Suprapubic skin (tissue), 4 donors: ENCODE results near the gene LRP1-AS. TPM values are rescaled to one million over a fixed set of nuclear protein-coding genes. Genes with fewer than 3 reads are reported as not detected.

Source experiments
- DNase-seq, 2 donors: peaks; one replicate each; pipeline ENCODE4 v3.0.0-alpha.2; 2019; ENCODE audit warnings: low spot score in 2 of 2
- H3K27ac ChIP-seq: fragments of 200-600 bp; sonication (generic); one replicate; pipeline ENCODE4 v1.5.1; 2019
- H3K27me3 ChIP-seq: fragments of 200-600 bp; sonication (generic); one replicate; pipeline ENCODE4 v1.5.1; 2019
- H3K36me3 ChIP-seq: fragments of 200-600 bp; sonication (generic); one replicate; pipeline ENCODE4 v1.5.1; 2019
- H3K4me1 ChIP-seq: fragments of 200-600 bp; sonication (generic); one replicate; pipeline ENCODE4 v1.5.1; 2019
- H3K4me3 ChIP-seq: fragments of 200-600 bp; sonication (generic); one replicate; pipeline ENCODE4 v1.5.1; 2019; ENCODE audit warnings: mild to moderate bottlenecking
- H3K9me3 ChIP-seq: fragments of 200-600 bp; sonication (generic); one replicate; pipeline ENCODE4 v1.5.1; 2019
- CTCF ChIP-seq, 2 donors: fragments of 200-600 bp in 1 of 2; fragments of 450-650 bp in 1 of 2; sonication (generic) in 1 of 2; IDR thresholded peaks; one replicate each; pipeline ENCODE4 v1.5.1; 2016 to 2019; ENCODE audit warnings: antibody characterized with exemption in 2 of 2, mild to moderate bottlenecking in 1 of 2, moderate library complexity in 1 of 2
- EP300 ChIP-seq: sonication (generic); formaldehyde crosslinking; IDR thresholded peaks from one replicate; pipeline ENCODE4 v1.6.1; 2017; ENCODE audit warnings: antibody characterized with exemption
- POLR2A ChIP-seq, 2 donors: fragments of 450-650 bp; IDR thresholded peaks; one replicate each; pipeline ENCODE4 v1.6.1; 2017; ENCODE audit warnings: antibody characterized with exemption in 2 of 2, mild to moderate bottlenecking in 2 of 2, moderate library complexity in 2 of 2
- POLR2AphosphoS5 ChIP-seq, 3 donors: sonication (generic); formaldehyde crosslinking; IDR thresholded peaks; one replicate each; pipeline ENCODE4 v1.6.1; 2017; ENCODE audit warnings: antibody characterized with exemption in 3 of 3
- WGBS: methylation state at CpG from one replicate; pipeline ENCODE4 v1.1.5; 2018; 5-methylcytosine and 5-hydroxymethylcytosine counted together
- total RNA-seq, 4 donors: library from RNA; depleted of rRNA; stranded (reverse); fragments of >200 nt; gene quantifications; one replicate each; pipeline ENCODE4 v1.1.0, GENCODE V29; 2016

The LRP1-AS gene
- total RNA-seq, 4 donors from 2014 or later, result not detected

GRCh38 chr12:57109207-57110103 is 38.0 kb downstream of the LRP1-AS start:
- Histone ChIP-seq H3K9me3 (no peaks in the 10 kb centered on the region), H3K27me3 (no peaks in the 10 kb centered on the region), H3K36me3 (peaks cover 33% of the 10 kb centered on the region), H3K27ac (peak overlapping the region; percentile 94), H3K4me3 (peak overlapping the region; percentile 86), H3K4me1 (peaks cover 47% of the 10 kb centered on the region)
- no peak for DNase-seq
- TF ChIP-seq POLR2AphosphoS5 (IDR thresholded peaks at IDR 0.05), result no peak
- no peak for TF ChIP-seq CTCF (IDR thresholded peaks at IDR 0.05)
- no peak for TF ChIP-seq POLR2A (IDR thresholded peaks at IDR 0.05)
- TF ChIP-seq EP300, result no peak
- WGBS, result 43% methylated on average over 7 of the region's 7 CpGs

GRCh38 chr12:57107456-57108155 is 39.8 kb downstream of the LRP1-AS start:
- Histone ChIP-seq H3K36me3 (peaks cover 41% of the 10 kb centered on the region), H3K4me3 (no peak overlapping the region), H3K27ac (no peak overlapping the region), H3K9me3 (no peaks in the 10 kb centered on the region), H3K27me3 (no peaks in the 10 kb centered on the region), H3K4me1 (peaks cover 45% of the 10 kb centered on the region)
- no peak for TF ChIP-seq POLR2A (IDR thresholded peaks at IDR 0.05)
- TF ChIP-seq EP300, result no peak
- no peak for TF ChIP-seq CTCF (IDR thresholded peaks at IDR 0.05)
- no peak for TF ChIP-seq POLR2AphosphoS5 (IDR thresholded peaks at IDR 0.05)
- 53% methylated on average over 7 of the region's 7 CpGs for WGBS
- peak in 1 of 2 donors; percentile 60 for DNase-seq

- Histone ChIP-seq H3K4me1 (peaks cover 40% of the 10 kb centered on the region), H3K27ac (no peak overlapping the region), H3K36me3 (peaks cover 52% of the 10 kb centered on the region), H3K4me3 (no peak overlapping the region), H3K9me3 (no peaks in the 10 kb centered on the region), H3K27me3 (no peaks in the 10 kb centered on the region)
- 79% methylated on average over 9 of the region's 9 CpGs for WGBS
- DNase-seq, result peak in 1 of 2 donors; percentile 55
- TF ChIP-seq POLR2AphosphoS5 (IDR thresholded peaks at IDR 0.05), result no peak
- no peak for TF ChIP-seq CTCF (IDR thresholded peaks at IDR 0.05)
- no peak for TF ChIP-seq EP300
- TF ChIP-seq POLR2A (IDR thresholded peaks at IDR 0.05), result no peak
Observed at GRCh38 chr12:57106021-57106708, 41.3 kb downstream of the LRP1-AS start.

- peaks cover 52% of the 10 kb centered on the region for H3K36me3 ChIP-seq
- WGBS, result 96% methylated on average over 7 of the region's 14 CpGs
Observed at GRCh38 chr12:57105011-57105753, 42.2 kb downstream of the LRP1-AS start.

More at GRCh38 chr12:57105011-57105753, 42.2 kb downstream of the LRP1-AS start:
- no peak overlapping the region for H3K27ac ChIP-seq
- H3K27me3 ChIP-seq, result no peaks in the 10 kb centered on the region
- no peaks in the 10 kb centered on the region for H3K9me3 ChIP-seq
- peak in 1 of 2 donors; percentile 56 for DNase-seq
- no peak overlapping the region for H3K4me3 ChIP-seq
- TF ChIP-seq POLR2AphosphoS5 (IDR thresholded peaks at IDR 0.05) (no peak), CTCF (IDR thresholded peaks at IDR 0.05) (no peak), EP300 (no peak), POLR2A (IDR thresholded peaks at IDR 0.05) (no peak)
- peaks cover 44% of the 10 kb centered on the region for H3K4me1 ChIP-seq
